NCI-H2029 (cell line): ENCODE results near the gene CSF2RB.
"Not testable (repeated sequence)": the region's sequence is repeated elsewhere in the genome, so short reads cannot be mapped to it uniquely, and the experiment has no call there.

Experiments
- DNase-seq: peaks from one replicate; lab custom pipeline; 2025; lab: John Stamatoyannopoulos, UW

The CSF2RB gene

DNA sequence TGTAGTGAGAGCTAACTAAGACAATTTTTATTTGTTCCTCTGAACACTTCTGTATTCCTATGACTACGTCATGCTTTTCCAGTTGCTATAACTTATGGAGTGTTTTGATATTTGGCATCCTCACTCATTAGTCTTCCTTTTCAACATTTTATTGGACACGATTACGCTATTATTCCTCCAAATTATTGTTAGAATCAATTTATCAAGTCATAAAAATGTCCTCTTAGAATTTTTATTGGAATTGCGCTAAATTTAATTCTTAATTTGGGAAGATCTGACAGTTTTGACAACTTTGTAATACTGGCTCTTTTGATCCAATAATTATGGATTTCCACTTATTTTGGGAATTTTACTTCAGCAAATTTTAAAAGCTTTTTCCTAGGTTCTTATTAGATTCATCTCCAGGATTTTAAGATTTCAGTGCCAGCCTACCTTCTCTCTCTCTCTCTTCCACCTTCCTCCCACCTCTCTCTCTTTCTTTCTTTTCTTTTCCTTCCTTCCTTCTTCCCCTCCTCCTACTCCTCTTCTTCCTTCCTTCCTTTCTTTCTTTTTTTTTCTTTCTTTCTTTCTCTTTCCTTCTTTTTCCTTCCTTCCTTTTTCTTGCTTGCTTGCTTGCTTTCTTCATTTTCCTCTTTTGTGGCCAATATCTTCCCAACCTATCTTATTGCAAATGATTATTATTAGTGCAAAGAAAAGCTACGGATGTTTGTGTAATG, 55.0 kb downstream of the CSF2RB start:
- no peak for DNase-seq

GRCh38 chr22:36971341-36972125, 58.1 kb downstream of the CSF2RB start:
- DNase-seq, result no peak

DNA sequence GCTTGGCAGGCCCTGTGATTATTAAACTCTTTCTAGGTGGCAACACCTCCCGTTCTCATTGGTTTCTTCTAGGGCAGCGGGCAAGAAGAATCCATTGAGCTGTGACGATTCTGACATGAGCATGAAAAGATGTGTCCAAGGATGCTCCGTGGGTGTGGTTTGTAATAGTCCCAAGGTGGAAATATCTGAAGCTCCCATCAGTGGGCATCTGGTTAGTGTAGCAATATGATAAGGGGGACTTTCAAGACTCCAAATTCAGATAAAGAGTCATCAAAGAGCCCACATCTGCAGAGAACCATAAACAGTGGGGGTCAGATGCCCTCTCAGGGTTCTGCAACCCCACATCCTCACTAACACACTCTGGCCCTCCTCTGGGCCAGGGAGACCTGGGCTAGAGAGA, 63.2 kb downstream of the CSF2RB start:
- no peak for DNase-seq

DNA sequence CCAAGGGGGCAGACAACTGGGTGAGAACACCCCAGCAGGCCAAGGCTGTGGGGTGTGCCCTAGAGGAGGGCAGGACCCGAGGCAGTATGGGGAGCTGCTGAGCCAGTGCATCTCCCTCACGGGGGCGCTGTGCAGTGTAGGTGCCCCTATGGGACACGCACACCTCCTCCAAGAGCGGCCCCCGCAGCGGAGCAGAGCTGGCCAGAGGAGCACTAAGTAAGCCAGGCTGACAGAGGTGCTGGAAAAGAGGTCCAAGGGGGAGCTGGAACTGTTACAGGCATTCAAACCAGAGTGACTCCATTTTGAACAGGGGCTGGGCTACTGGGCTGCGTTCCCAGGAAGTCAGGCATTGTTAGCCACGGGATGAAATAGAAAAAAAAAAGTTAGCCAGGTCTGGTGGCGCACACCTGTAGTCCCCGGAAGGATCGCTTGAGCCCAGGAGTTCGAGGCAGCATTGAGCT, 64.0 kb downstream of the CSF2RB start:
- DNase-seq, result peak; percentile 40

DNA sequence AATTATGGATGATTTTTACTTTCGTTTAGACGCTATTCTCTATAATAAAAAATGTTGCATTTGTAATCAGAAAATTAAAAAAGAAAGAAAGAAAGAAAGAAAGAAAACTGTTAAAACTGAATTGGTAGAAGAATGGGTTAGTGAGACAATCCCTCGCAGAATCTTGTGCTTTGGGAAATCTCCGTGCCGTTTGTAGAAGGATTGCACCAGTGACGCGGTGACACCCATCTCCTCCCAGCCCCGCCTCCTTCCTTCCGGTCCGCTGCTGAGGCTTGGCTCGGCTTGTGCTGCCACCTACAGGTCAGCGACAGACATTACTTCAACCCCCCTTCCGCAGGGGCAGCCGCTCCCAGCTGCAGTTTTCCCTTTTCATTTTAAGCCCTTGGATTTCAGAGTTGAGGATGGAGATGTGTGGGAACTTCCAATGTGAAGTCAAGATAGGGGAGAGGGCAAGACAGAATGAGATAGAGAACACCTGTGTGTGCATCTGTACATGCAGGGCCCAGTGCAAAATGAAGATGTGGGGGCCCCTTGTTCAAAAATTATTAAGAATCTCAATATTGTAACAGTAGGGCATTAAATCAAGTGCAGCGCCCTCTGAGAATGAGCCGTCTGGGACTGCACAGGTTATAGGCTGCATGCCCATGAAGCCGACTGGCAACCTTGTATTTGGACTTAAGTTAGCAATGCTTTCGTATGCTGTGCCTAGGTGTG, 64.7 kb downstream of the CSF2RB start:
- DNase-seq, result peak; percentile 56

DNA sequence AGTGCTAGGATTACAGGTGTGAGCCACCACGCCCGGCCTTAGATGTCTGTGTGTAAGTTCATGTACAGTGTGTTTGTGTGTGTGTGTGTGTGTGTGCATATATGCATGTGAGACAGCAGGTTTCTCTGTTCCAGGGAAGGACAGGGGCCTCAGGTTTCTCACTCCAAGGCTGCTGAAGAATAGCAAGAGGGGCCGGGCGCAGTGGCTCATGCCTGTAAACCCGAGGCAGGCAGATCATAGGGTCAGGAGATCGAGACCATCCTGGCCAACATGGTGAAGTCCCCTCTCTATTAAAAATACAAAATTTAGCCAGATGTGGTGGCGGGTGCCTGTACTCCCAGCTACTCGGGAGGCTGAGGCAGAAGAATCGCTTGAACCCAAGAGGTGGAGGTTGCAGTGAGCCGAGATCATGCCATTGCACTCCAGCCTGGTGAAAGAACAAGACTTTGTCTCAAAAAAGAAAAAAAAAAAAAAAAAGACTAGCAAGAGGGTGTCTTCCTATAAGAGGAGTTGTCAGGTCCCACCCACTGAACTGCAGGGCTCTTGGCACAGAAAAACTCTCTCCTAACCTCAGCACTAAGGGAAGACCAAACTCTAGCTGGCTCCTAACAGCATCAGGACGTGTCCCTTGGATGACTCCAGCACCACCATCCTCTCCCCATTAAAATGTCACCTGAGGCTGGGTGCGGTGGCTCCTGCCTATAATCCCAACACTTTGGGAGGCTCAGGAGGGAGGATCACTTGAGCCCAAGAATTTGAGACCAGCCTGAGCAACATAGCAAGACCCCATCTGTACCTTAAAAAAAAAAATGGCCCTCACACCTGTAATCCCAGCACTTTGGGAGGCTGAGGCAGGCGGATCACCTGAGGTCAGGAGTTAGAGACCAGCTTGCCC, 65.8 kb downstream of the CSF2RB start:
- DNase-seq, result no peak

DNA sequence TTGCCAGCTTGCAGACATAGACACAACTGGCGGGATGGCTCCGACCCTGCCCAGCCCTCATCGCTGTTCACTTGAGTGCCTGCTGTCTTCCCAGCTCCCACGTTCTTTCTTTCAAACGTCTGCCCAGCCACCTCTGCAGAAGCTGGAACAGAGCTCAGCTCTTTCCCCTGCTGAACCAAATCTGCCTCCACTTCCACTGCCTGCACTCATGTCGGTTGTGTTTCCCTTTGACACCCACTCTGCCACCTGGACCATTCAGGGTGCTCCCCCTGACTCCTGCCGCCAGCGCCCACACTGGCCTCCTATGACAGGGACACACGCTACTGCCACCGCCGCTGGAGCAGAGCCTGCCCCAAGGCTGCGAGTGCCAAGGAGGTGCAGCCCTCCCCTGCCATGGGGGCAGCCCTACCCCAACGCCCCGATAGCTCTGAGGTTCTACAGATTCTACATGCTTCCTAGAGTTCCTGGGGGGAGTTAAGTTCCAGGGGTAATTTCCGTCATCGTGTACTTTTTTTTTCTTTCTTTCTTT, 67.9 kb downstream of the CSF2RB start:
- no peak for DNase-seq

DNA sequence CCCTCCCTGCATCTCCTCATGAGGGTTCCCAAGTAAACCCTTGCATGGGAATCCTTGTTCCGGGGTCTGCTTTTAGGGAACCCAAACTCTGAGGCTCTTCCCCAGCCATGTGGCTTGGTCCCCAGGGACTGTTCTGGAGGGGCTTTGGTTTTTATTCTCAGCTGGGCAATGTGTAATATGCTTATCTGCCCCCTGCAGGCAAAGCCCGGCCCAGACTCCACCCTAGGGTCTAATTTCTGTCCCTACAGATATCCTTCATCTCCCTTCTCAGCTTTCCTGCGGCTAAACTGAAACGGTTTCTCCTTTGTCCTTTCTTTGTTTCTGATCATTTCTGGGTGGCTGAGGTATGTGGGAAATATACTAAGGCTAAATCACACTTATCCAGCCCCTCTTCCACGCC, 68.7 kb downstream of the CSF2RB start:
- no peak for DNase-seq

DNA sequence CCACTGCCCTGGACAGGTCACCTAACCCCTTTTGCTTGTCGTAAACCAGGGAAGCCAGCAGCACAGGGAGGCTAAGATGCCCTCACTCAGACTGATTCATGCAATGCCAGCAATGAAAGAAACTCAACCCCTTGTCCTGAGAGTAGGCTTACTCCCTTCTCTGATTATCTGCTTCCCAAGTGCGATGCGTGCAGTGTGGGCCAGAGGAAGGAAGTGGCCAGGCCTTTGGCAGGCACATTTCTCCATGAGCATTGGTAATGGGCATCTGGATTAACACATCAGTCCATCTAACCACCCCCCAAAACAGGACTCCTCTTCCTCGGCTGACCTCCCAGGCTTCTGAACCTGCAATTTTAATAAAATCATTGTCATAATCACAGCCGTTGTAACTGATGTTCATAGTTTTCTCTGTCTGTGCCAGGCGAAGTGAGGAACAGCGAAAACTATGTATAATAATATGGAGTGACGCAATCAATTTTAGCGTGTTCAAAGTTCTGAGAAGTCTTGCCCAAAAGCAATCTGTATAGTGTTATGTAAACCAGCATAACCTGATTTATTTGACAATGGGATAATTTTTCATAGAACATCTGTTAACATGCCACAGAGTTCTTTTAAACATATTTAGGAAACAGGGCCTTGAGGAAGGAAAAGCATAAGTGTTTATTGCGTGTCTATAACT, 71.9 kb downstream of the CSF2RB start:
- DNase-seq, result no peak

DNA sequence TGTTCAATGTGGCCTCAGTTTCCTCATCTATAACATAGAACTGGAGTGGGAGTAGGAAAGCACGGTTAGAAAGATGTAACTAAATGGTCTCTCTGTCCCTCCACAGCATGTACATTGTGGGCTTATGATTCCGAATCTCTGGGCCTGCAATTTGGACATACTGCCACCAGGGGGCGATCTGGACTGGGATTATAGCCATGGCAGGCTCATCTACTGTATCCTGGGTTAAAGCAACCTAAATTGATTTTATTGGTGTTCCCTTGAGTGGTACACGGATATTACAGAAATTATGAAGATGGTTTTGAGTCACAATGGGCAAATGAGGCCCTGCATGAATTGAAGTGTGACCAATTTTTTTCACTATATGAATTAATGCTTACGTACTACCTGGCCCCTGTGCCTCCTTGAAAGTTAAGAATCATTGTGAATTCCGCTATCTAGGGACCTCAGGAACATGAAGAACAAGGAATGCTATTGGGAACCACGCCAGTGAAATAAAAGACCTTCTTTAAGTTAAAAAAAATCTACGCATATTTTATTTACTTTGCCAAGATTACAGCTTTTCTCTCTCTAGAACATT, 72.9 kb downstream of the CSF2RB start:
- no peak for DNase-seq

- DNase-seq, result no peak
Measured at GRCh38 chr22:36988075-36988832, 74.8 kb downstream of the CSF2RB start.

DNA sequence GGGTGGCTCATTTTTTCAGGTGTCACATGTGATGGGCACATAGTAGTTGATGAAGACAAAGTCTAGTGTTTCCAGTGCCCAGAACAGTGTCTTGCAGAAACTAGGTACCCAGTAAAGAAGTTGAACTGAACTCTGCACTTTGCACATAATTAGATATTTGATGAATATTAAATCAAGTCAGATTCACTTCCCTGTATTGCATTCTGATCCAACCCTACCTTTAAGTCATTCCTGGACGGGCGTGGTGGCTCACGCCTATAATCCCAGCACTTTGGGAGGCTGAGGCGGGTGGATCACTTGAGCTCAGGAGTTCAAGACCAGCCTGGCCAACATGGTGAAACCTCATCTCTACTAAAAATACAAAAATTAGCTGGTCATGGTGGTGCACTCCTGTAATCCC, 75.6 kb downstream of the CSF2RB start:
- DNase-seq, result not testable (repeated sequence)
